SK-N-SH (cell line): ENCODE data around the gene TRIM29. TPM values are rescaled to one million over a fixed set of nuclear protein-coding genes. Genes with fewer than 3 reads are reported as not detected.

Experiments
- CTCF ChIA-PET: fragments of 300-600, 350-600 bp; formaldehyde crosslinking; extraction: SDS; loops from one replicate; lab custom pipeline; 2021; lab: Yijun Ruan, JAX
- POLR2A ChIA-PET: fragments of 350-600 bp; sonication (Branson Sonifier 250); formaldehyde crosslinking; extraction: SDS; loops from one replicate; lab custom pipeline; 2020; ENCODE audit warnings: antibody characterized with exemption, inconsistent platforms; lab: Yijun Ruan, JAX
- DNase-seq: peaks from one replicate; pipeline ENCODE4 v3.0.0; 2012
- H2AFZ ChIP-seq: fragments of 200-600 bp; sonication (generic); 2 replicates; pipeline ENCODE4 v1.8.1; 2016; ENCODE audit warnings: antibody characterized with exemption, mild to moderate bottlenecking, low read depth
- H3F3A ChIP-seq: fragments of 200-600 bp; sonication (generic); replicated peaks from 2 replicates; pipeline ENCODE3; 2016; ENCODE audit warnings: antibody characterized with exemption, mild to moderate bottlenecking; ENCODE audit not compliant: insufficient read depth
- H3K27ac ChIP-seq, 2 experiments: fragments of 200-500 bp in 1 of 2; fragments of 200-600 bp in 1 of 2; sonication (Bioruptor generic) in 1 of 2; sonication (generic), shearing (Covaris generic) in 1 of 2; 2 replicates each; pipeline versions ENCODE4 v1.5.1 to v1.6.1; 2014 to 2016; ENCODE audit warnings: low read depth in 2 of 2, inconsistent platforms in 1 of 2, low read length in 1 of 2, mild to moderate bottlenecking in 1 of 2, mixed read lengths in 1 of 2
- H3K27me3 ChIP-seq: fragments of 200-600 bp; sonication (generic), shearing (Covaris generic); 2 replicates; pipeline ENCODE4 v1.6.1; 2016; ENCODE audit warnings: mixed run types; ENCODE audit not compliant: insufficient read depth
- H3K36me3 ChIP-seq, 2 experiments: fragments of 200-500 bp in 1 of 2; fragments of 200-600 bp in 1 of 2; sonication (Bioruptor generic) in 1 of 2; sonication (generic) in 1 of 2; replicated peaks in 1 of 2; 2 replicates each; pipeline versions ENCODE3 to v1.5.1; 2014 to 2016; ENCODE audit warnings: low read length in 1 of 2, mild to moderate bottlenecking in 1 of 2; ENCODE audit not compliant: insufficient read depth in 2 of 2, control insufficient read depth in 1 of 2
- H3K4me1 ChIP-seq, 2 experiments: fragments of 200-500 bp in 1 of 2; fragments of 200-600 bp in 1 of 2; sonication (Bioruptor generic) in 1 of 2; sonication (generic), shearing (Covaris generic) in 1 of 2; 2 replicates each; pipeline versions ENCODE4 v1.5.1 to v1.6.1; 2014 to 2016; ENCODE audit warnings: low read depth in 1 of 2, low read length in 1 of 2, mixed run types in 1 of 2; ENCODE audit not compliant: insufficient read depth in 2 of 2, control insufficient read depth in 1 of 2
- H3K4me2 ChIP-seq: fragments of 200-600 bp; sonication (generic), shearing (Covaris generic); 2 replicates; pipeline ENCODE4 v1.6.1; 2017; ENCODE audit warnings: mixed run types
- H3K4me3 ChIP-seq, 2 experiments: fragments of 200-500 bp in 1 of 2; fragments of 200-600 bp in 1 of 2; sonication (Bioruptor generic) in 1 of 2; sonication (generic), shearing (Covaris generic) in 1 of 2; 2 replicates each; pipeline versions ENCODE4 v1.5.1 to v1.8.1; 2014 to 2016; ENCODE audit warnings: low read depth in 2 of 2, inconsistent platforms in 1 of 2, low read length in 1 of 2, mild to moderate bottlenecking in 1 of 2, mixed read lengths in 1 of 2, moderate library complexity in 1 of 2
- H3K79me2 ChIP-seq: fragments of 200-600 bp; sonication (generic); 2 replicates; pipeline ENCODE4 v1.8.1; 2017; ENCODE audit warnings: mild to moderate bottlenecking; ENCODE audit not compliant: insufficient read depth
- H3K9ac ChIP-seq: fragments of 200-600 bp; sonication (generic); 2 replicates; pipeline ENCODE4 v1.6.1; 2017; ENCODE audit warnings: mixed run types
- H3K9me2 ChIP-seq: fragments of 200-600 bp; sonication (generic); 2 replicates; pipeline ENCODE4 v1.6.1; 2017; ENCODE audit warnings: mixed run types
- H3K9me3 ChIP-seq: fragments of 200-600 bp; sonication (generic); 2 replicates; pipeline ENCODE4 v1.6.1; 2017; ENCODE audit warnings: mixed run types, mild to moderate bottlenecking, moderate library complexity
- H4K20me1 ChIP-seq: fragments of 200-600 bp; sonication (generic); 2 replicates; pipeline ENCODE4 v1.6.1; 2017; ENCODE audit warnings: mild to moderate bottlenecking, mixed run types; ENCODE audit not compliant: insufficient read depth
- EP300 ChIP-seq, 2 experiments: IDR thresholded peaks; 2 replicates each; pipeline versions ENCODE4 v1.4.0 to v1.6.1; 2012; ENCODE audit warnings: borderline replicate concordance in 1 of 2, low read depth in 1 of 2, low read length in 1 of 2
- EZH2phosphoT487 ChIP-seq: fragments of 200-600 bp; sonication (generic); IDR thresholded peaks from 2 replicates; pipeline ENCODE4 v1.6.1; 2017; ENCODE audit warnings: low read depth, mixed run types, mild to moderate bottlenecking, antibody characterized with exemption, moderate library complexity, borderline replicate concordance
- FOSL2 ChIP-seq: IDR thresholded peaks from 2 replicates; pipeline ENCODE4 v1.4.0; 2012; ENCODE audit warnings: low read depth, mild to moderate bottlenecking, moderate library complexity, borderline replicate concordance
- MEF2A ChIP-seq: IDR thresholded peaks from 2 replicates; pipeline ENCODE4 v1.4.0; 2012; ENCODE audit warnings: low read depth, borderline replicate concordance
- MXI1 ChIP-seq: IDR thresholded peaks from 2 replicates; pipeline ENCODE4 v1.6.1; 2012; ENCODE audit warnings: mild to moderate bottlenecking, low read depth, low read length, improper control_type of control experiment
- NFIC ChIP-seq: IDR thresholded peaks from 2 replicates; pipeline ENCODE4 v1.4.0; 2012; ENCODE audit warnings: borderline replicate concordance
- NRF1 ChIP-seq: IDR thresholded peaks from 2 replicates; pipeline ENCODE4 v1.6.1; 2012; ENCODE audit warnings: low read depth, mild to moderate bottlenecking, low read length
- POLR2AphosphoS5 ChIP-seq: IDR thresholded peaks from 2 replicates; pipeline ENCODE4 v1.6.1; 2012; ENCODE audit warnings: low read depth, low read length
- RAD21 ChIP-seq: IDR thresholded peaks from 2 replicates; pipeline ENCODE4 v1.6.1; 2012; ENCODE audit warnings: mild to moderate bottlenecking, low read length
- RCOR1 ChIP-seq: fragments of 150-350 bp; IDR thresholded peaks from 2 replicates; pipeline ENCODE4 v1.6.1; 2017; ENCODE audit warnings: antibody characterized with exemption, low read length
- RFX5 ChIP-seq: IDR thresholded peaks from 2 replicates; pipeline ENCODE4 v1.6.1; 2012; ENCODE audit warnings: mild to moderate bottlenecking, improper control_type of control experiment, low read length
- RXRA ChIP-seq: IDR thresholded peaks from 2 replicates; pipeline ENCODE4 v1.4.0; 2012; ENCODE audit warnings: low read depth, mild to moderate bottlenecking, borderline replicate concordance
- TAF1 ChIP-seq: IDR thresholded peaks from 2 replicates; pipeline ENCODE4 v1.6.1; 2012; ENCODE audit warnings: low read depth, mild to moderate bottlenecking, low read length, moderate library complexity, borderline replicate concordance
- TEAD4 ChIP-seq: IDR thresholded peaks from 2 replicates; pipeline ENCODE4 v1.4.0; 2012; ENCODE audit warnings: mild to moderate bottlenecking, borderline replicate concordance; ENCODE audit not compliant: insufficient read depth
- WGBS: methylation state at CpG from one replicate; pipeline ENCODE4 v1.1.6; 2017; ENCODE audit warnings: low lambda C conversion rate; 5-methylcytosine and 5-hydroxymethylcytosine counted together
- polyA plus RNA-seq, 3 experiments: library from polyadenylated mRNA; depleted of rRNA; stranded (reverse); fragments of >200 nt; gene quantifications; 2 replicates each; pipeline ENCODE4 v1.2.3, GENCODE V29; 2012
- TF ChIP-seq, protein P1 (sequence below): fragments of 200-600 bp; sonication (generic); IDR thresholded peaks from 2 replicates; pipeline ENCODE4 v1.6.1; 2017; ENCODE audit warnings: antibody characterized with exemption, mild to moderate bottlenecking, moderate library complexity
- TF ChIP-seq, protein P2 (sequence below): IDR thresholded peaks from 2 replicates; pipeline ENCODE4; 2012
- TF ChIP-seq, protein P3 (sequence below): IDR thresholded peaks from 2 replicates; pipeline ENCODE4 v1.4.0; 2012; ENCODE audit warnings: low read depth, borderline replicate concordance

The TRIM29 gene
- polyA plus RNA-seq, 1 of the 3 experiments (the other 2 are of a cell fraction): 0.03 TPM

DNA sequence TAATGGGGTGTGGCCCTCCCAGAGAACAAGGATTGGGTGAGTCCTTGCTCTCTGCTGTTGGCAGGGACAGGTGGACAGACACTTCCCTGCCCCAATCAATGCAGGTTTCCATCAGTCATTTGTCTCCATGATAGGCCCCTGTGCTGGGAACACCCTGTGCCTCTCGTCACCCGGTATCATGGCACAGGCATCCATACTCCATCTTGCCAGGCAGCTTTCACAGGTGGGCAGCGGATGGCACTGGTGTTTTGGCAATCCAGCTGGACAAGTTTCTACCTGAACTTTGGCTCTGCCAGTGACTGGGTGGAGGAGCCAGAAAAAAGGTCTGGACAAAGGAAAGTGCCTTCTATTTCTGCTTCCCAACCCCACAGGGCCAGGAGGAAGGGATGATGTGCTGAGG, 47.5 kb downstream of the TRIM29 start:
- no peaks in the 10 kb centered on the region for H3K9me2 ChIP-seq
- no peak for DNase-seq
- H3K4me3 ChIP-seq: no peak overlapping the region
- H3K4me2 ChIP-seq: no peak overlapping the region
- 44% methylated on average over 3 of the region's 3 CpGs for WGBS
- H3K36me3 ChIP-seq: no peaks in the 10 kb centered on the region
- H3K9ac ChIP-seq: no peak overlapping the region
- POLR2A ChIA-PET: no interaction called here
- TF ChIP-seq, protein P1, sequence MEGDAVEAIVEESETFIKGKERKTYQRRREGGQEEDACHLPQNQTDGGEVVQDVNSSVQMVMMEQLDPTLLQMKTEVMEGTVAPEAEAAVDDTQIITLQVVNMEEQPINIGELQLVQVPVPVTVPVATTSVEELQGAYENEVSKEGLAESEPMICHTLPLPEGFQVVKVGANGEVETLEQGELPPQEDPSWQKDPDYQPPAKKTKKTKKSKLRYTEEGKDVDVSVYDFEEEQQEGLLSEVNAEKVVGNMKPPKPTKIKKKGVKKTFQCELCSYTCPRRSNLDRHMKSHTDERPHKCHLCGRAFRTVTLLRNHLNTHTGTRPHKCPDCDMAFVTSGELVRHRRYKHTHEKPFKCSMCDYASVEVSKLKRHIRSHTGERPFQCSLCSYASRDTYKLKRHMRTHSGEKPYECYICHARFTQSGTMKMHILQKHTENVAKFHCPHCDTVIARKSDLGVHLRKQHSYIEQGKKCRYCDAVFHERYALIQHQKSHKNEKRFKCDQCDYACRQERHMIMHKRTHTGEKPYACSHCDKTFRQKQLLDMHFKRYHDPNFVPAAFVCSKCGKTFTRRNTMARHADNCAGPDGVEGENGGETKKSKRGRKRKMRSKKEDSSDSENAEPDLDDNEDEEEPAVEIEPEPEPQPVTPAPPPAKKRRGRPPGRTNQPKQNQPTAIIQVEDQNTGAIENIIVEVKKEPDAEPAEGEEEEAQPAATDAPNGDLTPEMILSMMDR: no peak
- TF ChIP-seq POLR2AphosphoS5 (no peak), TAF1 (no peak), NFIC (no peak), MEF2A (no peak), EP300 (IDR thresholded peaks at IDR 0.05; ENCODE audit: borderline replicate concordance in 1 of 2, low read depth in 1 of 2, low read length in 1 of 2) (no peak), EZH2phosphoT487 (no peak), FOSL2 (no peak), RFX5 (no peak), RAD21 (no peak)
- TF ChIP-seq, protein P2, sequence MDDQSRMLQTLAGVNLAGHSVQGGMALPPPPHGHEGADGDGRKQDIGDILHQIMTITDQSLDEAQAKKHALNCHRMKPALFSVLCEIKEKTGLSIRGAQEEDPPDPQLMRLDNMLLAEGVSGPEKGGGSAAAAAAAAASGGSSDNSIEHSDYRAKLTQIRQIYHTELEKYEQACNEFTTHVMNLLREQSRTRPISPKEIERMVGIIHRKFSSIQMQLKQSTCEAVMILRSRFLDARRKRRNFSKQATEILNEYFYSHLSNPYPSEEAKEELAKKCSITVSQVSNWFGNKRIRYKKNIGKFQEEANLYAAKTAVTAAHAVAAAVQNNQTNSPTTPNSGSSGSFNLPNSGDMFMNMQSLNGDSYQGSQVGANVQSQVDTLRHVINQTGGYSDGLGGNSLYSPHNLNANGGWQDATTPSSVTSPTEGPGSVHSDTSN: no peak
- TF ChIP-seq, all 33 proteins: peak for 0
- Histone ChIP-seq H4K20me1 (no peaks in the 10 kb centered on the region), H3K27ac (no peak overlapping the region), H3K4me1 (peaks cover 0 to 6% of the 10 kb centered on the region in 2 experiments; a peak in 1 of 4 replicates), H2AFZ (no peak overlapping the region), H3F3A (no peaks in the 10 kb centered on the region), H3K79me2 (no peaks in the 10 kb centered on the region), H3K27me3 (no peaks in the 10 kb centered on the region; the same call in 1 of the 2 replicates), H3K9me3 (no peaks in the 10 kb centered on the region)
- CTCF ChIA-PET: interaction anchor here (0.5 to 2.1 kb wide), 2 partner anchors 16 to 18 kb away, joined by 3 to 6 read pairs; no protein-coding TSS in a partner anchor

DNA sequence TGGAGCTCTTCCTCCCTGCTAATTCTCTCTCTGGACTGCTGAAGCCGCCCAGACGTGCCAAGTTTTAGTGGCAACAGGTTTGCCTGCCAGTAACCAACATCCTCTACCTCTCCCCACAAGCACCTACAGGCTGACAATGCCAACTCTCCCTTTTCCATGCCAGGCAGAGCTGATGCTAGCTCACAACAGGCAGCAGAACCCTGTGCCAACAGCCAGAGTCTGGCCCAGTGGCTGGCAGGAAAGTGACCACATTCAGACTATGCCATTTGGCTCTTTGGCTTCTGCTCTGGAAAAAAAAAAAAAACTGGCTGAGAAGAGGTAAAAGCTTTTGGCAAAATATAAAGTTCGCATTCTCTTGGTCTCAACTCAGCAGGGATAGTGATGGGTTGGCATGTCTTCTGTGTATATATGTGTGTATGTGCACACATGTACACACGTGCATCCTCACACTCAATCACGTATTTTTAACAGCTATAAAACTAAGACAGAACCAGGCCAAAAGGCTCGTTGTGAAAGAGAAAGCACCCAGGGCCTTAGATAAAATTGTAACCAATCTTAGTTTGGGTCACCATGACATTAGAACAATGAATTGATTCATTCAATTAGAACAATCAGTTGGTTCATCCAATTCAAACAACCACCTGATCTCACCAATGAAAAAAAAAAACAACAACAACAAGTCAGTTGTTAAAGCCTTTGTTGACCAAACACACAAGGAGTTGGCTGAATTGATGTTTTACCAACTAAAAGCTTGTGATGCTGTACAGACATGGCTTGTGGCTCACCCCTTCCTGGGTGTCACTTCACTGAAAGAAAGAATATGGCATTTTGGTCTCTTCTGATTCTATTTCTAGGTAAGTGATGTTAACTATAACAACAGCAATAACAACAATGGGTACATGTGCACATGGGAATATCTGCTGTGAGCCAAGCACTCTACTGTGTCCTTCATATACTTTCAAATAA, 48.6 kb downstream of the TRIM29 start:
- Histone ChIP-seq H2AFZ (no peak overlapping the region), H4K20me1 (no peaks in the 10 kb centered on the region), H3K9me2 (no peaks in the 10 kb centered on the region), H3K4me2 (no peak overlapping the region), H3F3A (no peaks in the 10 kb centered on the region), H3K36me3 (no peaks in the 10 kb centered on the region), H3K27me3 (no peaks in the 10 kb centered on the region; the same call in 1 of the 2 replicates), H3K79me2 (no peaks in the 10 kb centered on the region), H3K4me3 (no peak overlapping the region), H3K9me3 (no peaks in the 10 kb centered on the region), H3K9ac (no peak overlapping the region), H3K4me1 (no peaks in the 10 kb centered on the region), H3K27ac (no peak overlapping the region)
- POLR2A ChIA-PET: no interaction called here
- WGBS: 21% methylated on average over 6 of the region's 6 CpGs
- CTCF ChIA-PET: interaction anchor here (1.2 to 1.6 kb wide), 2 partner anchors 19 to 213 kb away, joined by 3 to 4 read pairs; no protein-coding TSS in a partner anchor
- no peak for DNase-seq
- TF ChIP-seq MXI1: no peak
- no peak for TF ChIP-seq FOSL2
- TF ChIP-seq NFIC: no peak
- TF ChIP-seq, protein P3, sequence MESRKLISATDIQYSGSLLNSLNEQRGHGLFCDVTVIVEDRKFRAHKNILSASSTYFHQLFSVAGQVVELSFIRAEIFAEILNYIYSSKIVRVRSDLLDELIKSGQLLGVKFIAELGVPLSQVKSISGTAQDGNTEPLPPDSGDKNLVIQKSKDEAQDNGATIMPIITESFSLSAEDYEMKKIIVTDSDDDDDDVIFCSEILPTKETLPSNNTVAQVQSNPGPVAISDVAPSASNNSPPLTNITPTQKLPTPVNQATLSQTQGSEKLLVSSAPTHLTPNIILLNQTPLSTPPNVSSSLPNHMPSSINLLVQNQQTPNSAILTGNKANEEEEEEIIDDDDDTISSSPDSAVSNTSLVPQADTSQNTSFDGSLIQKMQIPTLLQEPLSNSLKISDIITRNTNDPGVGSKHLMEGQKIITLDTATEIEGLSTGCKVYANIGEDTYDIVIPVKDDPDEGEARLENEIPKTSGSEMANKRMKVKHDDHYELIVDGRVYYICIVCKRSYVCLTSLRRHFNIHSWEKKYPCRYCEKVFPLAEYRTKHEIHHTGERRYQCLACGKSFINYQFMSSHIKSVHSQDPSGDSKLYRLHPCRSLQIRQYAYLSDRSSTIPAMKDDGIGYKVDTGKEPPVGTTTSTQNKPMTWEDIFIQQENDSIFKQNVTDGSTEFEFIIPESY: no peak
- no peak for TF ChIP-seq RXRA
- TF ChIP-seq EZH2phosphoT487: no peak
- no peak for TF ChIP-seq POLR2AphosphoS5
- no peak for TF ChIP-seq NRF1
- no peak for TF ChIP-seq TEAD4
- no peak for TF ChIP-seq RCOR1
